Caco-2 (cell line): ENCODE measurements around the gene PARD3B. TPM values are rescaled to one million over a fixed set of nuclear protein-coding genes. Genes with fewer than 3 reads are reported as not detected.

Experiments used
- BruUV-seq: library from RNA; stranded (reverse); fragments of 400-500 nt; replicated peaks from 2 replicates; lab custom pipeline; 2021; lab: Mats Ljungman, UMichigan
- CTCF ChIA-PET: fragments of 300-600 bp; sonication (Branson Sonifier 250); formaldehyde crosslinking; loops from one replicate; lab custom pipeline; 2022; ENCODE audit warnings: antibody characterized with exemption; lab: Charles Lee
- POLR2A ChIA-PET: fragments of 300-600 bp; sonication (Branson Sonifier 250); formaldehyde crosslinking; loops from one replicate; lab custom pipeline; 2022; ENCODE audit warnings: antibody characterized with exemption; lab: Charles Lee
- DNase-seq, 2 experiments: peaks; one replicate each; pipeline versions ENCODE4 v3.0.0 to v3.0.0-alpha.2; 2020 to 2022
- H3K27me3 ChIP-seq: replicated peaks from 2 replicates; pipeline ENCODE4 v1.6.0; 2011; ENCODE audit warnings: low read length; ENCODE audit not compliant: control insufficient read depth, insufficient read depth
- H3K36me3 ChIP-seq: 2 replicates; pipeline ENCODE4 v1.5.1; 2011; ENCODE audit warnings: low read length; ENCODE audit not compliant: control insufficient read depth, insufficient read depth
- H3K4me1 ChIP-seq: fragments of 250-450 bp; sonication (Bioruptor Pico); 2 replicates; pipeline ENCODE4 v1.5.1; 2020; ENCODE audit warnings: mild to moderate bottlenecking
- H3K4me3 ChIP-seq: 2 replicates; pipeline ENCODE4 v1.5.1; 2011; ENCODE audit warnings: low read depth, mild to moderate bottlenecking, control low read depth, low read length
- H3K9me3 ChIP-seq: fragments of 250-450 bp; sonication (Bioruptor Pico); 2 replicates; pipeline ENCODE4 v1.5.1; 2020; ENCODE audit warnings: mild to moderate bottlenecking, moderate library complexity
- H3K27ac Mint-ChIP-seq: one replicate; pipeline ENCODE4 v1.8.0; 2022; ENCODE audit warnings: mixed read lengths; ENCODE audit not compliant: unreplicated experiment
- H3K27me3 Mint-ChIP-seq: one replicate; pipeline ENCODE4 v1.8.0; 2022; ENCODE audit warnings: mixed read lengths; ENCODE audit not compliant: insufficient read depth, unreplicated experiment
- H3K36me3 Mint-ChIP-seq: one replicate; pipeline ENCODE4 v1.8.0; 2022; ENCODE audit warnings: mild to moderate bottlenecking, mixed read lengths; ENCODE audit not compliant: insufficient read depth, unreplicated experiment
- H3K4me1 Mint-ChIP-seq: one replicate; pipeline ENCODE4 v1.8.0; 2022; ENCODE audit warnings: low read depth, mixed read lengths; ENCODE audit not compliant: unreplicated experiment
- H3K4me3 Mint-ChIP-seq: one replicate; pipeline ENCODE4 v1.8.0; 2022; ENCODE audit warnings: mild to moderate bottlenecking, moderate library complexity, mixed read lengths; ENCODE audit not compliant: unreplicated experiment
- H3K9me3 Mint-ChIP-seq: one replicate; pipeline ENCODE4 v1.8.0; 2022; ENCODE audit warnings: mixed read lengths; ENCODE audit not compliant: unreplicated experiment
- CTCF ChIP-seq, 2 experiments: fragments of 200-600 bp in 1 of 2; IDR thresholded peaks; 1 replicate in 1 of 2; 2 replicates in 1 of 2; pipeline versions ENCODE4 v1.5.1 to v1.8.0; 2011 to 2022; ENCODE audit warnings: antibody characterized with exemption in 1 of 2, control low read depth in 1 of 2, inconsistent platforms in 1 of 2, low read depth in 1 of 2, low read length in 1 of 2, mild to moderate bottlenecking in 1 of 2, moderate library complexity in 1 of 2; ENCODE audit not compliant: insufficient read depth in 1 of 2, severe bottlenecking in 1 of 2, unreplicated experiment in 1 of 2
- intact Hi-C: fragments of 100-400 bp; cut with micrococcal nuclease; formaldehyde crosslinking; loops from one replicate; pipeline ENCODE4 v1.10.0; 2022; ENCODE audit not compliant: unreplicated experiment
- total RNA-seq: library from RNA; stranded (reverse); gene quantifications from 2 replicates; pipeline ENCODE4 v1.2.3, GENCODE V29; 2022

PARD3B gene
- total RNA-seq, 1 experiment from 2014 or later = 68.9 TPM

- CTCF ChIA-PET = no interaction called here
- Mint-ChIP-seq H3K36me3 (peaks cover 32% of the 10 kb centered on the region), H3K4me3 (no peak overlapping the region), H3K27me3 (no peaks in the 10 kb centered on the region), H3K4me1 (no peaks in the 10 kb centered on the region), H3K27ac (no peak overlapping the region), H3K9me3 (no peaks in the 10 kb centered on the region)
- Histone ChIP-seq H3K36me3 (no peaks in the 10 kb centered on the region; the same call in 1 of the 2 replicates), H3K4me3 (no peak overlapping the region), H3K9me3 (no peaks in the 10 kb centered on the region), H3K4me1 (no peaks in the 10 kb centered on the region), H3K27me3 (no peaks in the 10 kb centered on the region)
- intact Hi-C loops = no loop called here
- POLR2A ChIA-PET = interaction anchor here (0.6 kb wide), 1 partner anchor 145 kb away, joined by 3 read pairs; no protein-coding TSS in a partner anchor
- DNase-seq = no peak
- TF ChIP-seq CTCF (IDR thresholded peaks at IDR 0.05; ENCODE audit: insufficient read depth in 1 of 2, low read depth in 1 of 2, low read length in 1 of 2, severe bottlenecking in 1 of 2, unreplicated experiment in 1 of 2) = no peak
- BruUV-seq = no TSS peak
Observed at GRCh38 chr2:204717591-204717990, 172.3 kb downstream of the PARD3B start.

- Mint-ChIP-seq H3K27me3 (no peaks in the 10 kb centered on the region), H3K36me3 (peaks cover 30% of the 10 kb centered on the region), H3K9me3 (no peaks in the 10 kb centered on the region), H3K4me3 (no peak overlapping the region), H3K4me1 (no peaks in the 10 kb centered on the region), H3K27ac (no peak overlapping the region)
- no TSS peak for BruUV-seq
- H3K27me3 ChIP-seq = no peaks in the 10 kb centered on the region
- ChIA-PET POLR2A (no interaction called here), CTCF (no interaction called here)
- intact Hi-C loops = no loop called here
- DNase-seq = no peak
- H3K4me1 ChIP-seq = no peaks in the 10 kb centered on the region
- H3K9me3 ChIP-seq = no peaks in the 10 kb centered on the region
- TF ChIP-seq CTCF (IDR thresholded peaks at IDR 0.05; ENCODE audit: insufficient read depth in 1 of 2, low read depth in 1 of 2, low read length in 1 of 2, severe bottlenecking in 1 of 2, unreplicated experiment in 1 of 2) = no peak
- H3K36me3 ChIP-seq = no peaks in the 10 kb centered on the region; the same call in 1 of the 2 replicates
- H3K4me3 ChIP-seq = no peak overlapping the region
Observed at GRCh38 chr2:204718607-204719006, 173.3 kb downstream of the PARD3B start.

- BruUV-seq = no TSS peak
- H3K9me3 ChIP-seq = no peaks in the 10 kb centered on the region
- H3K4me3 Mint-ChIP-seq = no peak overlapping the region
Observed at GRCh38 chr2:204720874-204721273, 175.6 kb downstream of the PARD3B start.

More at GRCh38 chr2:204720874-204721273, 175.6 kb downstream of the PARD3B start:
- no peaks in the 10 kb centered on the region for H3K27me3 ChIP-seq
- intact Hi-C loops = loop anchor here (10.0 kb wide), 1 partner anchor 124 kb away; no protein-coding TSS in a partner anchor
- peaks cover 35% of the 10 kb centered on the region for H3K36me3 Mint-ChIP-seq
- ChIA-PET POLR2A (no interaction called here), CTCF (no interaction called here)
- no peaks in the 10 kb centered on the region; the same call in 1 of the 2 replicates for H3K36me3 ChIP-seq
- DNase-seq = no peak
- TF ChIP-seq CTCF (IDR thresholded peaks at IDR 0.05; ENCODE audit: insufficient read depth in 1 of 2, low read depth in 1 of 2, low read length in 1 of 2, severe bottlenecking in 1 of 2, unreplicated experiment in 1 of 2) = no peak
- H3K4me1 Mint-ChIP-seq = peaks cover 6% of the 10 kb centered on the region
- H3K4me1 ChIP-seq = peaks cover under 1% of the 10 kb centered on the region; the same call in 1 of the 2 replicates
- no peaks in the 10 kb centered on the region for H3K27me3 Mint-ChIP-seq
- no peak overlapping the region for H3K27ac Mint-ChIP-seq
- no peaks in the 10 kb centered on the region for H3K9me3 Mint-ChIP-seq
- no peak overlapping the region for H3K4me3 ChIP-seq
